Astrocyte (in vitro differentiated cells and primary cell): Measurements from ENCODE around the gene TMEM45A. TPM values are rescaled to one million over a fixed set of nuclear protein-coding genes. Genes with fewer than 3 reads are reported as not detected.

Source experiments
- DNase-seq: peaks from one replicate; pipeline ENCODE4 v3.0.0-alpha.2; 2010; ENCODE audit warnings: low read depth
- FAIRE-seq: peaks from 2 replicates; lab custom pipeline; 2011; peaks lifted over from hg19 to GRCh38; lab: Jason Lieb, UNC
- H2AFZ ChIP-seq: 2 replicates; pipeline ENCODE4 v1.6.0; 2012; ENCODE audit warnings: low read depth, low read length, inconsistent platforms
- H3K27ac ChIP-seq: 2 replicates; pipeline ENCODE4 v1.5.1; 2011; ENCODE audit warnings: low read depth, low read length, inconsistent platforms
- H3K27me3 ChIP-seq: 2 replicates; pipeline ENCODE4 v1.6.0; 2011; ENCODE audit warnings: low read length, inconsistent platforms; ENCODE audit not compliant: insufficient read depth
- H3K36me3 ChIP-seq: 2 replicates; pipeline ENCODE4 v1.5.1; 2011; ENCODE audit warnings: low read length, inconsistent platforms; ENCODE audit not compliant: insufficient read depth
- H3K4me1 ChIP-seq: 2 replicates; pipeline ENCODE4 v1.5.1; 2011; ENCODE audit warnings: low read length, inconsistent platforms; ENCODE audit not compliant: insufficient read depth
- H3K4me2 ChIP-seq: 2 replicates; pipeline ENCODE4 v1.6.0; 2012; ENCODE audit warnings: low read length, inconsistent platforms
- H3K4me3 ChIP-seq: 2 replicates; pipeline ENCODE4 v1.5.1; 2011; ENCODE audit warnings: low read depth, mild to moderate bottlenecking, low read length, inconsistent platforms; ENCODE audit not compliant: insufficient read depth
- H3K79me2 ChIP-seq: 2 replicates; pipeline ENCODE4 v1.6.0; 2012; ENCODE audit warnings: mild to moderate bottlenecking, low read length, inconsistent platforms; ENCODE audit not compliant: insufficient read depth
- H3K9ac ChIP-seq: 2 replicates; pipeline ENCODE4 v1.6.0; 2012; ENCODE audit warnings: mild to moderate bottlenecking, low read length, inconsistent platforms
- H3K9me3 ChIP-seq: 2 replicates; pipeline ENCODE4 v1.5.1; 2012; ENCODE audit warnings: low read depth, mild to moderate bottlenecking, low read length, inconsistent platforms; ENCODE audit not compliant: insufficient read depth
- H4K20me1 ChIP-seq: 2 replicates; pipeline ENCODE4 v1.6.0; 2012; ENCODE audit warnings: low read length, inconsistent platforms; ENCODE audit not compliant: insufficient read depth
- H3K27ac Mint-ChIP-seq: one replicate; pipeline ENCODE4 v1.8.0; 2021; ENCODE audit warnings: mild to moderate bottlenecking, mixed read lengths; ENCODE audit not compliant: unreplicated experiment
- H3K27me3 Mint-ChIP-seq: one replicate; pipeline ENCODE4 v1.8.0; 2021; ENCODE audit warnings: low read depth, mixed read lengths; ENCODE audit not compliant: unreplicated experiment
- H3K36me3 Mint-ChIP-seq: one replicate; pipeline ENCODE4 v1.8.0; 2021; ENCODE audit warnings: low read depth, mixed read lengths; ENCODE audit not compliant: unreplicated experiment
- H3K4me1 Mint-ChIP-seq: one replicate; pipeline ENCODE4 v1.8.0; 2021; ENCODE audit warnings: low read depth, mixed read lengths; ENCODE audit not compliant: unreplicated experiment
- H3K4me3 Mint-ChIP-seq: one replicate; pipeline ENCODE4 v1.8.0; 2021; ENCODE audit warnings: mild to moderate bottlenecking, moderate library complexity, mixed read lengths; ENCODE audit not compliant: unreplicated experiment
- H3K9me3 Mint-ChIP-seq: one replicate; pipeline ENCODE4 v1.8.0; 2021; ENCODE audit warnings: mild to moderate bottlenecking, mixed read lengths; ENCODE audit not compliant: unreplicated experiment
- EZH2 ChIP-seq: IDR thresholded peaks from 2 replicates; pipeline ENCODE4 v1.6.1; 2012; ENCODE audit warnings: mild to moderate bottlenecking, low read length, inconsistent platforms; ENCODE audit not compliant: insufficient read depth
- total RNA-seq: library from RNA; stranded (reverse); gene quantifications from 2 replicates; pipeline ENCODE4 v1.2.1, GENCODE V29; 2021
- TF ChIP-seq, protein P1 (sequence below): IDR thresholded peaks from 2 replicates; pipeline ENCODE4 v1.5.1; 2011; ENCODE audit warnings: low read depth, mild to moderate bottlenecking, inconsistent platforms, low read length, moderate library complexity; ENCODE audit not compliant: insufficient read depth

Gene TMEM45A
- total RNA-seq, 1 donor from 2014 or later = 35.5 TPM

DNA sequence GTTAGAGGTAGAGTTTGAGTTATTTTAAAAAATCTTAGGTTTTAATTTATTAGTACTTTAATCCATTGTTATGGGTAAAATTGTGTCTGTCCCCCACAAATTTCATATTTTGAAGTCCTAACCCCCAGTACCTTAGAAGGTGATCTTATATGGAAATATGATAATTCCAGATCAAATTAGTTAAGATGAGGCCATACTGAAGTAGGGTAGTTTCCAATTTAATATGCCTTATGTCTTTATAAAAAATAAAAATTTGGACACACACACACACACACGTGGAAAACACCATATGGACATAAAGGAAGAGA, 98.4 kb downstream of the TMEM45A start:
- Histone ChIP-seq H3K9me3 (no peaks in the 10 kb centered on the region), H3K36me3 (no peaks in the 10 kb centered on the region), H3K79me2 (no peaks in the 10 kb centered on the region), H3K4me2 (no peak overlapping the region), H3K27ac (no peak overlapping the region), H3K9ac (no peak overlapping the region), H3K4me3 (no peak overlapping the region), H3K4me1 (peaks cover 2% of the 10 kb centered on the region), H3K27me3 (no peaks in the 10 kb centered on the region), H4K20me1 (no peaks in the 10 kb centered on the region), H2AFZ (no peak overlapping the region)
- H3K4me3 Mint-ChIP-seq = no peak overlapping the region
- no peak overlapping the region for H3K27ac Mint-ChIP-seq
- no peak for FAIRE-seq
- H3K36me3 Mint-ChIP-seq = no peaks in the 10 kb centered on the region
- TF ChIP-seq EZH2 = no peak
- TF ChIP-seq, protein P1, sequence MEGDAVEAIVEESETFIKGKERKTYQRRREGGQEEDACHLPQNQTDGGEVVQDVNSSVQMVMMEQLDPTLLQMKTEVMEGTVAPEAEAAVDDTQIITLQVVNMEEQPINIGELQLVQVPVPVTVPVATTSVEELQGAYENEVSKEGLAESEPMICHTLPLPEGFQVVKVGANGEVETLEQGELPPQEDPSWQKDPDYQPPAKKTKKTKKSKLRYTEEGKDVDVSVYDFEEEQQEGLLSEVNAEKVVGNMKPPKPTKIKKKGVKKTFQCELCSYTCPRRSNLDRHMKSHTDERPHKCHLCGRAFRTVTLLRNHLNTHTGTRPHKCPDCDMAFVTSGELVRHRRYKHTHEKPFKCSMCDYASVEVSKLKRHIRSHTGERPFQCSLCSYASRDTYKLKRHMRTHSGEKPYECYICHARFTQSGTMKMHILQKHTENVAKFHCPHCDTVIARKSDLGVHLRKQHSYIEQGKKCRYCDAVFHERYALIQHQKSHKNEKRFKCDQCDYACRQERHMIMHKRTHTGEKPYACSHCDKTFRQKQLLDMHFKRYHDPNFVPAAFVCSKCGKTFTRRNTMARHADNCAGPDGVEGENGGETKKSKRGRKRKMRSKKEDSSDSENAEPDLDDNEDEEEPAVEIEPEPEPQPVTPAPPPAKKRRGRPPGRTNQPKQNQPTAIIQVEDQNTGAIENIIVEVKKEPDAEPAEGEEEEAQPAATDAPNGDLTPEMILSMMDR = no peak
- no peak for DNase-seq
- no peaks in the 10 kb centered on the region for H3K4me1 Mint-ChIP-seq
- peaks cover 2% of the 10 kb centered on the region for H3K27me3 Mint-ChIP-seq
- H3K9me3 Mint-ChIP-seq = peaks cover 2% of the 10 kb centered on the region

DNA sequence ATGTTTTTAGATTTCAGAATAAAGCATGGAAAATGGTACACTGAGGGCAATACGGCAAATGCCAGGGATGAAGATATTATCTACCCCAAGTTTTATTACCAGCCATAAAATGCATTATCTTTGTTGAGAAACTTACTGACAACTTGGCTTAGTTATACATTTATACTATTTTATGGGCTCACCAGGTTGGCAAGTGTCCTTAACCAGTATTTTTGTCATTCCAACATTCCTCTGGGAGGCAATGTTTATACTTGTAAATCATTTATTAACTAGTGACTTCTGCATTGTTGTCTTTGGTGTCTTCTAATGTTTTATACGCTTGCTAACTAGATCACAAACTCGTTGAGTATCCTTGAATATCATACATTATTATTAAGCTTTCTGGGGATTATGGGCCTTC, 99.0 kb downstream of the TMEM45A start:
- H3K27ac Mint-ChIP-seq = no peak overlapping the region
- FAIRE-seq (no peak), DNase-seq (no peak)
- Histone ChIP-seq H3K27ac (no peak overlapping the region), H3K4me3 (no peak overlapping the region), H2AFZ (no peak overlapping the region), H3K36me3 (no peaks in the 10 kb centered on the region), H3K9me3 (no peaks in the 10 kb centered on the region), H3K4me2 (no peak overlapping the region), H4K20me1 (no peaks in the 10 kb centered on the region), H3K27me3 (no peaks in the 10 kb centered on the region), H3K9ac (no peak overlapping the region), H3K4me1 (peaks cover 2% of the 10 kb centered on the region), H3K79me2 (no peaks in the 10 kb centered on the region)
- H3K9me3 Mint-ChIP-seq = peaks cover 1% of the 10 kb centered on the region
- H3K4me3 Mint-ChIP-seq = no peak overlapping the region
- TF ChIP-seq EZH2 = no peak
- TF ChIP-seq, protein P1 = no peak
- H3K36me3 Mint-ChIP-seq = no peaks in the 10 kb centered on the region
- H3K4me1 Mint-ChIP-seq = no peaks in the 10 kb centered on the region
- H3K27me3 Mint-ChIP-seq = peaks cover 2% of the 10 kb centered on the region

DNA sequence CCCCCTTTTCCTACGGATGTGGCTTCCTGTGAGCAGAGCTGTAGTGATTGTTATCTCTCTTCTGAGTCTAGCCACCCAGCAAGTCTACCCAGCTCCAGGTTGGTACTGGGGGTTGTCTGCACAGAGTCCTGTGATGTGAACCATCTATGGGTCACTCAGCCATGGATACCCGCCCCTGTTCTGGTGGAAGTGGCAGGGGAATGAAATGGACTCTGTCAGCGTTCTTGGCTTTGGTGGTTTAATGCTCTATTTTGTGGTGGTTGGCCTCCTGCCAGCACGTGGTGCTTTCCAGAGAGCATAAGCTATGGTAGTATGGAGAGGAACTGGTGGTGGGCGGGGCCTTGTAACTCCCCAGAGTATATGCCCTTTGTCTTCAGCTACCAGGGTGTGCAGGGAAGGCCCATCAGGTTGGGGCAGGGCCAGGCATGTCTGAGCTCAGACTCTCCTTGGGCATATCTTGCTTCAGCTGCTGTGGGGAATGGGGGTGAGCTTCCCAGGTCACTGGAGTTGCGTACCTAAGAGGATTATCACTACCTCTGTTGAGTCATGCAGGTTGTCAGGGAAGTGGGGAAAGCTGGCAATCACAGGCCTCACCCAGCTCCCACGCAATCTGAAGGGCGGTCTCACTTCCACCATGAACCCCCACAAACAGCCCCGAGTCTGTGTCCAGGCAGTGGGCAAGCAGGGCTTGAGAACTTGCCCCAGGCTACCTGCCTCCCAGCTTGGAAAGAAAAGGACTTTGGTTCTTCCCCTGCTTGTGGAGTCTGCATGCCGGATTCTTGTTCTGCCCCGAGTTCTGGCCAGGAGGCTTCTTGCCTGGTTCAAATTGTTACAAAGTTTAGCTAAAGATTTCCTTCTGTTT, 108.0 kb downstream of the TMEM45A start:
- Histone ChIP-seq H3K27me3 (no peaks in the 10 kb centered on the region), H3K9ac (no peak overlapping the region), H3K9me3 (no peaks in the 10 kb centered on the region), H4K20me1 (no peaks in the 10 kb centered on the region), H3K36me3 (no peaks in the 10 kb centered on the region), H3K4me1 (peaks cover 3% of the 10 kb centered on the region), H2AFZ (no peak overlapping the region), H3K27ac (no peak overlapping the region), H3K4me3 (no peak overlapping the region), H3K4me2 (no peak overlapping the region), H3K79me2 (no peaks in the 10 kb centered on the region)
- TF ChIP-seq, protein P1 = no peak
- no peak for TF ChIP-seq EZH2
- H3K27ac Mint-ChIP-seq = no peak overlapping the region
- peaks cover 7% of the 10 kb centered on the region for H3K4me1 Mint-ChIP-seq
- H3K27me3 Mint-ChIP-seq = no peaks in the 10 kb centered on the region
- H3K9me3 Mint-ChIP-seq = no peaks in the 10 kb centered on the region
- DNase-seq (no peak), FAIRE-seq (no peak)
- H3K36me3 Mint-ChIP-seq = no peaks in the 10 kb centered on the region
- H3K4me3 Mint-ChIP-seq = no peak overlapping the region
